Stomach (tissue), 4 donors: ENCODE results near the gene CAPS.

Experiments used
- EP300 ChIP-seq: sonication (generic); formaldehyde crosslinking; IDR thresholded peaks from one replicate; pipeline ENCODE4 v1.6.1; 2017; ENCODE audit warnings: antibody characterized with exemption
- POLR2A ChIP-seq, 4 donors: fragments of 450-650 bp; IDR thresholded peaks; one replicate each; pipeline ENCODE4 v1.6.1; 2016; ENCODE audit warnings: antibody characterized with exemption in 4 of 4, control low read depth in 2 of 4, mild to moderate bottlenecking in 1 of 4, moderate library complexity in 1 of 4
- POLR2AphosphoS5 ChIP-seq, 3 donors: sonication (generic); formaldehyde crosslinking; IDR thresholded peaks; one replicate each; pipeline ENCODE4 v1.6.1; 2016; ENCODE audit warnings: antibody characterized with exemption in 3 of 3
- TF ChIP-seq, protein P1 (sequence below), 7 experiments: fragments of 450-650 bp in 4 of 7; fragments of 200-600 bp in 3 of 7; sonication (generic) in 3 of 7; IDR thresholded peaks; one replicate each; pipeline ENCODE4 v1.5.1; 2016 to 2019; ENCODE audit warnings: antibody characterized with exemption in 7 of 7, control low read depth in 2 of 7, mild to moderate bottlenecking in 1 of 7

DNA sequence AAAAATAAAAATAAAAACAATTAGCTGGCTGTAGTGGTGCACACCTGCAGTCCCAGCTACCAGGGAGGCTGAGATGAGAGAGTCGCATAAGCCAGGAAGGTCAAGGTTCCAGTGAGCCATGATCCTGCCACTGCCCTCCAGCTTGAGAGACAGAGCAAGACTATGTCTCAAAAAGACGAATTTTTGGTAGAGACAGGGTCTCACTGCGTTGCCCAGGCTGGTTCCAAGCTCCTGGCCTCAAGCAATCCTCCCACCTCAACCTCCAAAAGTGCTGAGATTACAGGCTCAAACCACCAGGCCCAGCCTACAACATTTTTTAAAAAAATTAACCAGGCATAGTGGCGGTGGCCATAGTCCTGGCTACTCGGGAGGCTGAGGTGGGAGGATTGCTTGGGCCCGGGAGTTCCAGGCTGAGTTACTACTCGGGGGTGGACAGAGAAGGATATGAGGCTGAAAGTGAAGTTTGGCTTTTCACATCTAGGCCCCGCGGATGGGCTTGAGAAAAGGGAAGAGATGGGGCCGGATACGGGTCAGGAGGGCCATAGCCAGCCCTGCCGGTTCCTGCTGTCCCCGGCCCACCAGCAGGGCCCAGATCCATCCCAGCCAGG is 20.7 kb upstream of the CAPS start:
- TF ChIP-seq, protein P1, sequence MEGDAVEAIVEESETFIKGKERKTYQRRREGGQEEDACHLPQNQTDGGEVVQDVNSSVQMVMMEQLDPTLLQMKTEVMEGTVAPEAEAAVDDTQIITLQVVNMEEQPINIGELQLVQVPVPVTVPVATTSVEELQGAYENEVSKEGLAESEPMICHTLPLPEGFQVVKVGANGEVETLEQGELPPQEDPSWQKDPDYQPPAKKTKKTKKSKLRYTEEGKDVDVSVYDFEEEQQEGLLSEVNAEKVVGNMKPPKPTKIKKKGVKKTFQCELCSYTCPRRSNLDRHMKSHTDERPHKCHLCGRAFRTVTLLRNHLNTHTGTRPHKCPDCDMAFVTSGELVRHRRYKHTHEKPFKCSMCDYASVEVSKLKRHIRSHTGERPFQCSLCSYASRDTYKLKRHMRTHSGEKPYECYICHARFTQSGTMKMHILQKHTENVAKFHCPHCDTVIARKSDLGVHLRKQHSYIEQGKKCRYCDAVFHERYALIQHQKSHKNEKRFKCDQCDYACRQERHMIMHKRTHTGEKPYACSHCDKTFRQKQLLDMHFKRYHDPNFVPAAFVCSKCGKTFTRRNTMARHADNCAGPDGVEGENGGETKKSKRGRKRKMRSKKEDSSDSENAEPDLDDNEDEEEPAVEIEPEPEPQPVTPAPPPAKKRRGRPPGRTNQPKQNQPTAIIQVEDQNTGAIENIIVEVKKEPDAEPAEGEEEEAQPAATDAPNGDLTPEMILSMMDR (IDR thresholded peaks at IDR 0.05), result no peak
- TF ChIP-seq POLR2A (IDR thresholded peaks at IDR 0.05) (no peak), POLR2AphosphoS5 (IDR thresholded peaks at IDR 0.05) (no peak), EP300 (no peak)
